GM10266 (cell line): ENCODE data around the gene IPP.
A peak's percentile ranks its signal among the peaks of the same experiment; 100 is the strongest.

Experiments
- DNase-seq: peaks from one replicate; pipeline ENCODE4 v3.0.0; 2012; ENCODE audit errors: extremely low spot score
- TF ChIP-seq, protein P1 (sequence below): IDR thresholded peaks from 2 replicates; pipeline ENCODE4 v1.5.1; 2012; ENCODE audit warnings: mild to moderate bottlenecking, low read depth; ENCODE audit not compliant: control insufficient read depth, insufficient read depth; ENCODE audit errors: missing control alignments

The IPP gene

GRCh38 chr1:45750298-45751038 lies at the start of gene IPP:
Gene IPP (minus strand): TSS chr1:45750653. CDS start chr1:45746411, 4,242 bp downstream.
- TF ChIP-seq, protein P1, sequence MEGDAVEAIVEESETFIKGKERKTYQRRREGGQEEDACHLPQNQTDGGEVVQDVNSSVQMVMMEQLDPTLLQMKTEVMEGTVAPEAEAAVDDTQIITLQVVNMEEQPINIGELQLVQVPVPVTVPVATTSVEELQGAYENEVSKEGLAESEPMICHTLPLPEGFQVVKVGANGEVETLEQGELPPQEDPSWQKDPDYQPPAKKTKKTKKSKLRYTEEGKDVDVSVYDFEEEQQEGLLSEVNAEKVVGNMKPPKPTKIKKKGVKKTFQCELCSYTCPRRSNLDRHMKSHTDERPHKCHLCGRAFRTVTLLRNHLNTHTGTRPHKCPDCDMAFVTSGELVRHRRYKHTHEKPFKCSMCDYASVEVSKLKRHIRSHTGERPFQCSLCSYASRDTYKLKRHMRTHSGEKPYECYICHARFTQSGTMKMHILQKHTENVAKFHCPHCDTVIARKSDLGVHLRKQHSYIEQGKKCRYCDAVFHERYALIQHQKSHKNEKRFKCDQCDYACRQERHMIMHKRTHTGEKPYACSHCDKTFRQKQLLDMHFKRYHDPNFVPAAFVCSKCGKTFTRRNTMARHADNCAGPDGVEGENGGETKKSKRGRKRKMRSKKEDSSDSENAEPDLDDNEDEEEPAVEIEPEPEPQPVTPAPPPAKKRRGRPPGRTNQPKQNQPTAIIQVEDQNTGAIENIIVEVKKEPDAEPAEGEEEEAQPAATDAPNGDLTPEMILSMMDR, result peak; percentile 67
- DNase-seq, result peak; percentile 99

- DNase-seq, result no peak
- TF ChIP-seq, protein P1, result no peak
Observed at GRCh38 chr1:45796946-45797345, 46.5 kb upstream of the IPP start.

GRCh38 chr1:45796381-45796780 lies 45.9 kb upstream of the IPP start:
- TF ChIP-seq, protein P1, result no peak
- no peak for DNase-seq

- DNase-seq, result no peak
- TF ChIP-seq, protein P1, result no peak
Observed at GRCh38 chr1:45793942-45794604, 43.6 kb upstream of the IPP start.

GRCh38 chr1:45792744-45793143 lies 42.3 kb upstream of the IPP start:
- DNase-seq, result no peak
- TF ChIP-seq, protein P1, result no peak

DNA sequence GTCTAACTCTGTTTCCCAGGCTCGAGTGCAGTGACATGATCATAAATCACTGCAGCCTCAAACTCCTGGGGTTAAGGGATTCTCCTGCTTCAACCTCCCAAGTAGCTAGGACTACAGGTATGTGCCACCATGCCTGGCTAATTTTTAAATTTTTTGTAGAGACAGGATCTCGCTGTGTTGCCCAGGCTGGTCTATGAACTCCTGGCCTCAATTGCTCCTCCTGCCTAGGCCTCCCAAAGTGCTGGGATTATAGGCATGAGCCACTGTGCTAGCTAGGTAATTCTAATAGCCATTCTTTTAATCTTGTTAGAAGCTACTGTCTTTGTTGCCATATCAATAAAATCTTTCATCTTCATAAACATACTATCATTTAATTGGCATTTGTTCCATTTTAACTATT lies 39.1 kb upstream of the IPP start:
- TF ChIP-seq, protein P1, result no peak
- DNase-seq, result no peak

- TF ChIP-seq, protein P1, result no peak
- DNase-seq, result no peak
Observed at GRCh38 chr1:45787905-45788304, 37.5 kb upstream of the IPP start.
